Measurements from ENCODE around the gene AKT1S1.
A peak's percentile ranks its signal among the peaks of the same experiment; 100 is the strongest.

Gene AKT1S1

DNA sequence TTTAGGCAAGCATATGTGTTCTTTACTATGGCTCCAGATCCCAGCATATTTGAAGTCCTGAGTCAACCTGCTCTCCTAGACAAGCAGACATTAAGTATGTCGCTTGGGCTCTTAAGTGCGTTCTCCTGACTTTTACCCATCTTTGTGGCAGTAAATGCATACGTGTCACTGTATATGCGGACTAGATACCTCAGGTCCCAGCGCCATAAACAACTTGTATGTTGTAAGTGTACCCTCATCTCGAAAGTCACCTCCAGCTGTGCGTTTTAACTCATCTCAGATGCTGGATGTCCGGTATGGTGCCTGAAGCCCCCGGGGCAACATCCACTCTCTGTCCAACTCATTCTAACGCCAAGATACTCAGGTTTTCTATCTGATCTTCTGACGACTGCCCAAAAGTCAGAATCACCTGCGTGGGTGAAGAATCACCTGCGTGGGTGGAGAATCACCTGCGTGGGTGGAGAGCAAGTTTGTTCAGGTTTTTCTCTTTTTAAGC, 24.5 kb downstream of the AKT1S1 start:
- no peak for DNase-seq

DNA sequence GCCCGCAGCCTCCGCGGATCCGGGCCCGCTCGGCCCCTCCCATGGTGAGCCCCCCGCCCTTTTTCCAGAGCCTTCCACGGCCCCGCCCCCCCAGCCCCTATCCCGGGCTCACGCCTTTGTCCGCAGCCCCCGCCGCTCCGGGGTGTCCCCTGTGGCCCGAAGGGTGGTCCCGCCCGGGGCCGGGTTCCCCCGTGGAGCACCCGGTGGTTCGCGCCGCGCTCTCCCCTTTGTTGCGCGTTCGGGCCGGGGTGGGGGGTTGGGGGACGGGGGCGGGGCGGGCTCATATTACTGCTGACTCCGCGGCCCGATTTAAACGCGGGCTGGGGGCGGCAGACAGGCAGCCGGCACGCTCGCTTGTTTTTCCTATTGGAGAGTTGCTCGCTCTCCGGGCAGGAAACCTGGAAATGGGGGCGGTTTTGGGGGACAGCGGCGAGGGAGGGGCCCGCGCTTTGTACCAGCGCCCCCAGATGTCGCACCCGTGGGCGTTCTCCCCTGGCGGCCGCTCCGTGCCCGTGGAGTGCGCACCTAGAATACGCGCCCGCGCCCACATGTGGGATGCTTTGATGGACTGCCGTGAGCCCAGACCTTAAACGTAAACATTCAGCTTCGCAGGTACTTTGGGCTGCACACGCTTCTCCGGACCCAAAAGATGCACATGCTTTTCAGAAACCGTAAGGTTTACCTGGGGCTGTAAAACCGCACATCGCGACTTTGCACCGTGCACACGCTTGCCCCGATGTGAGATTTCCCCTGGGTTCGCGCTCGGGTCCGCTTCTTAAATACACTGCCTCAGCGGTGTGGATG, 25.5 kb downstream of the AKT1S1 start:
- peak; percentile 28 for DNase-seq

DNA sequence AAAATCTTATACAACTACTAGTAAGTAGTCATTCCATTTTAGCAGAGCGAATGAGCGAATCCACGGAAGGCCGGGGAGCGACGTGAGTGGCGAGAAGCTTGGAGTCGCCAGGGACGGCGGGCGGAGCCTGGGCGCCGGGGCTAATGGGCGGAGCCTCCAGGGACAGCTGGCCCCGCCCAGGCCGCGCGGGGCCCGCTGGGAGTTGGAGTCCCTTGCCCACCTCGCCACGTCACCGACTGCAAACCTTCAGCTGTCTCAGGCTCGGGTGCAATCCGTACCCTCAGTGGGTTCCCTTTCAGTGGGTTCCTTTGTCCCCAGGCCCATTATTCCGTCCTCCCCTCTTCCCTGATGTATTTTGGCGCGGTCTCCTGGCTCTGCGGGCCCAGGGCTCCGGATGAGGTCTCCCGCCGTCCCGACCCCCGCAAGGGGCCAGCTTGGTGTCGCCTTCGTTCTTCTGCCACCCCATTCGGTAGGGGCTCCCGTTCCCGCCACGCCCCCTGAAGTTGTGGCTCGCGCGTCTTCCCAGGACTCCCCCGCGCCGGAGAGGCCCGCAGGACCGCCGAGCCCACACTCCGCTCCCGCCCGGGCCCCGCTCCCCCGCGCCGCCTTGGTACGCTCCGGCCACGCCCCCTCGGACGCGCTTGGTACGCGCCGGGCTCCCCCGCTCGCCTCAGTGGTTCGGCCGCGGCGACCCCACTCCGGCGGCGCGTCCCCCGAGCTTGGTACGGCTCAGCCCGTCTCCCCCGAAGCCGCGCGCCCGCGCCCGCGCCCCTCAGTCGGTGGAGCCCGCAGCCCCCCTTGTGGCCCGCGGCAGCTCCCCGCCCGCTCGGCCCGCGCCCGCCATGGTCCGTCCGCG, 26.4 kb downstream of the AKT1S1 start, which contains the start of gene PTOV1:
PTOV1 (plus strand) TSS at position 673 of the 856 bp plus-strand sequence.
- peak; percentile 79 for DNase-seq

DNA sequence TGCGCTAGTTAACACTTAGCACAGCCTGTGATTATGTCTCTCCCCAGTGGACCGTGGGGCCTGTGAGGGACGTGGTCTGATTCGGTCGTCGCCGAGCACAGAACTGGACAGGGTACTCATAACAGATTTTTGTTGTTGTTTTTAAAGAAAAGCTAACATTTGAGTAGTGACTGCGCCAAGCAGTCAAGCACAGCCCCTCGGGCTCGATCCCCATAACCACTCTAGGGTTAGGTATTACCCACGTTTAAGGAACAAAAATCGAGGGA, 27.0 kb downstream of the AKT1S1 start:
- no peak for DNase-seq

DNA sequence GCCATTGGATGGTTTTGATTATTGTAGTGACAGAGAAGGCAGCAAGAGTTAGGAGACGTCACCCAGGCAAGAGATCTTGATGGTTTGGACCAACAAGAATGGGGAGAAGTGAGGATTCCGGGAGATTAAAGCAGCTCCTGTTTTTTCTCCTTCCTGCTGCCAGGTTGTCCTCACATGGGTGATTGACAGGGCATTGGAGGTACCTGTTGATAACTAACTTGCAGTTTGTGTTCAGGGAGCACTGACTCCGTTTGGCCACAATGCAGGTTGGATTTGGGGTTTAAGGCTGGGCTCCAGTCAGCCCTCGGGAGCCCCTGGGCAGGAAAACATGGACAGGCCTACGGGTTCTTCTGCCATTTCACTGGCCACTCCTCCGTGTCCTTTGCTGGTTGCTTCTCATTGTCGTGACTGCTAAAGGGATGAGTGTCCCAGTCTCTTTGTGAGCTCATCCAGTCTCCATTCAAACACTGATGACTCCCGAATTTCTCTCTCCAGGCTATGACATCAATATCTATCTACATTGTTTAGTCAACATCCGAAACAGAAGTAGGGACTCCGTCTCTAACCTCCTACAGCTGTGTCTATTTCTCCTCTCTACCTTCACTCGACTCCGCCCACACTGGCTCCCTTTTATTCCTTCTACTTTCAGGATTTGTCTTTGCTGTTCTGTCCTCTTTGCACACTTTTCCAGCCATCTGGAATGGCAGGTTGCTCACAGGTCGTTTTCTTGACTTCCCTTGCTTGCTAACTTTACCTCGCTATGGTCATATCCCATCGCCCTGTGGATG, 27.5 kb downstream of the AKT1S1 start:
- no peak for DNase-seq

DNA sequence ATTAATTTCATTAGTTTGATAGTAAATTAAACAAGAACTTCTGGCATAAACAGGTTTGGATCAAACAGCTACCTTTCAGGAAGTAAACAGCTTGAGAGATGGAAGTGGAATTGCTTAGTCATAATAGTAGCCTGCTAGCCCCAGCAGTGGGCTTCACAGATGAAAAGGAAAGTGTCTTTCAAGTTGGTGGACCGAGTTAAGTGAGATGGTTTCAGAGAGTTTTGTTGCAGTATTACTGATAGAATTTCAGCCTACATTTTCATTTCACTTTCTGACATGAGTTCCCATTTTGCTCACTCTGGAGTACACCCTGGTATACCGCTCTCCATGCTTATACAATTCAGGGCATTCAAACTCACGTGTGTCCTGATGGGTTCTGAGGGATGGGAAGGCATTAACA, 28.2 kb downstream of the AKT1S1 start:
- DNase-seq = no peak

DNA sequence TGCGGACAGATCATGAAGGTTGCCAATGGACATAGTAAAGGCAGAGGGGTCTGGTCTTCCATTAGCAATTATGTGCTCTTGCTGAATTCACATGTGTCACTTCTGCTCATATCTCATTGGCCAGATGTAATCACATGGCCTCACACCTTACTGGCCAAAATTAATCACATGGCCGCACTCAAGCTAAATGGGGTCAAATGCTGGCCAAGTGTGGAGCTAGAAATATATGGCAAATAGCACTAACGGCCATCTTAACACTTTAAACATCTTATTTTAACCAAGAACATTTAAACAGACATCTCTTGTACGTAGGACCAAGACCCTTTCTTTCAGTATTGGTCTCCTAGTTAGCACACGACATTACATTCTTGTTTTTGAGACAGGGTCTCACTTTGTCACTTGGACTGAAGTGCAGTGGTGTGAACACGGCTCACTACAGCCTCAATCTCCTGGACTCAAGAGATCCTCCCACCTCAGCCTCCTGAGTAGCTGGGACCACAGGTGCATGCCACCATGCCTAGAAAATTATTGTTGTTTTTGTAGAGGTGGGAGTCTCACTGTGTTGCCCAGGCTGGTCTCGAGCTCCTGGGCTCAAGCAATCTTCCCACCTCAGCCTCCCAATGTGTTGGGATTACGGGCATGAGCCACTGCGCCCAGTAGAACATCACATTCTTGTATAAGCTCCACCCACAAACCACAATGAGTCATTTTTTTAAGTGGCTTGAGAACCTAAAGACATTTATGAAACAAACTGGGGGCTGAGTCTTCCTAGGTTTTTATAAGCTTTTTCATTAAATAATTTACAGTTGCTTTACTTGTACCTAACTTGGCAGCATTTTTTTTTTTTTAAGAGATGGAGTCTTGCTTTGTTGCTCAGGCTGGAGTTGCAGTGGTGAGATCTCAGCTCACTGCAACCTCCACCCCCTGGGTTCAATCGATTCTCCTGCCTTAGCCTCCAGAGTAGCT, 29.1 kb downstream of the AKT1S1 start:
- no peak for DNase-seq

DNA sequence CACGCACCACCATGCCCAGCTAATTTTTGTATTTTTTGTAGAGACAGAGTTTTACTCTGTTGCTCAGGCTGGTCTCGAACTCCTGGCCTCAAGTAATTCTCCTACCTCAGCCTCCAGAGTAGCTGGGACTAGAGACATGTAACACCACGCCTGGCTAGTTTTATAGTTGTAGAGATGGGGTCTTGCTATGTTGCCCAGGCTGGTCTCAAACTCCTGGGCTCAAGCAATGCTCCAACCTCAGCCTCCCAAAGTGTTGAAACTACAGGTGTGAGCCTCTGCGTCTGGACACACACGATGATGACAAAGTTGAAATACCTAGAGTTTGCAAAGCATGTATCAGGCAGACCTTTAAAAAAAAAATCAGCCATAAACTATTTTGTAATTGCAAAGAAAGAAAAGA, 30.7 kb downstream of the AKT1S1 start:
- no peak for DNase-seq

DNA sequence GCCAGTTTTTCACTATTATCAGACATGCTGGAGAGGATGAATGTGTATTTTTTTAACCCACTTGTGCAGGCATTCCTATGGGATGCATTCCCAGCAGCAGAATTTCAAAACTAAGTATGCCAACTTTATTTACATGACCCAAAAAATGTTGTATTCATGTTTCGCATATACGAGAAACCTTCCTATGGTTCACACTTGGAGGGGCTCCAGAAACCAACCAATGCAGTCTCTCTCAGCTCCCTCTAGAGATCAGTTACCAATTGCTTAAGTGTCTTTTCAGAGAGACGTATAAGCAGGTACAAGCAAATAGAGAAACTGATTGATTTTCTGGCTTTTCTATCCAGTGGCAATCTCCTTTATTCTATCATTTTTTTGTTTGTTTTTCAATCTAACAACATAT, 31.7 kb downstream of the AKT1S1 start:
- DNase-seq = no peak

DNA sequence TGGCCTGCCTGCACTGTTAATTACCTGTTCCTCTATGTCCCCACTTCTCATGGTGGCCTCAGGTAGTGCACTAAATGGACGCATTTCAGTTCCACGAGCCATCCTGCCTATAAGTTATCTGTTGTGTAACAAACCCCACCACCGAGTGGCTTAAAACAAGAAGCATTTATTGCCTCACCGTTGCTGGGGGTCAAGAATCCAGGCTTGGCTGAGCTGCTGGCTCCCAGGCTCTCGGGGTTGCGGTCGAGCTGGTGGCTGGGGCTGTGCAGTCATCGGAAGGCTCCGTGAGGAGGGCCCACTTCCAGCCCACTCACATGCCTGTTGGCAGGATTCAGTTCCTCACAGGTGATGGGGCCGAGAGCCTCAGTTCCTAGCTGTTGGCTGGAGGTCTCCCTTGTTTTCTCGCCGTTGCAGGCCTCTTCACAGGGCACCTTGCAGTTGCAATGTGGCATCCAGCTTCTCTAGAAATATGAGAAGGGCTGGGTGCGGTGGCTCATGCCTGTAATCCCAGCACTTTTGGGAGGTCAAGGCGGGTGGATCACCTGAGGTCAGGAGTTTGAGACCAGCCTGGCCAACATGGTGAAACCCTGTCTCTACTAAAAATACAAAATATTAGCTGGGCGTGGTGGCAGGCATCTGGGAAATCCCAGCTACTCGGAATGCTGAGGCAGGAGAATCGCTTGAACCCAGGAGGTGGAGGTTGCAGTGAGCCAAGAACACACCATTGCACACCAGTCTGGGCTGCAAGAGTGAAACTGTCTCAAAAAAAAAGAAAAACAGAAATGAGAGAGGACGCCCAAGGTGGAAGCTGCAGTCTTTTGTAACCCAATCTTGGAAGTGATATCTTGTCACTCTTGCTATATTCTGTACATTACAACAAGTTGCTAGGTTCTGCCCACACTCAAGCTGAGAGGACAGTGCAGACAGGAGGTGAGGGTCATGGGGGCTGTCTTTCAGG, 32.7 kb downstream of the AKT1S1 start:
- no peak for DNase-seq

DNA sequence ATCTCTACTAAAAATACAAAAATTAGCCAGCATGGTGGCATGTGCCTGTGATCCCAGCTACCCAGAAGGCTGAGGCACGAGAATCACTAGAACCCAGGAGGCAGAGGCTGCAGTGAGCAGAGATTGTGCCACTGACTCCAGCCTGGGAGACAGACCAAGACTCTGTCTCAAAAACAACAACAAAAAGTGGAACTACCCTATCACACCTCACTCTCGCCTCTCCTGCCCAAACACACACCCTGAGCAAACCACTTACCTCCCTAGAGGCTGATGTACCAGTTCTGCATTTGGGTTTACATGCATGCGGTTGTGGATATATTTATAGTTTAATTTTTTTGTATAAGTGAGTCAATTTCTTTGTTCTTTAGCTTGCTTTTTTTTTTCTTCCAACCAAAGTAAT, 33.9 kb downstream of the AKT1S1 start:
- no peak for DNase-seq

DNA sequence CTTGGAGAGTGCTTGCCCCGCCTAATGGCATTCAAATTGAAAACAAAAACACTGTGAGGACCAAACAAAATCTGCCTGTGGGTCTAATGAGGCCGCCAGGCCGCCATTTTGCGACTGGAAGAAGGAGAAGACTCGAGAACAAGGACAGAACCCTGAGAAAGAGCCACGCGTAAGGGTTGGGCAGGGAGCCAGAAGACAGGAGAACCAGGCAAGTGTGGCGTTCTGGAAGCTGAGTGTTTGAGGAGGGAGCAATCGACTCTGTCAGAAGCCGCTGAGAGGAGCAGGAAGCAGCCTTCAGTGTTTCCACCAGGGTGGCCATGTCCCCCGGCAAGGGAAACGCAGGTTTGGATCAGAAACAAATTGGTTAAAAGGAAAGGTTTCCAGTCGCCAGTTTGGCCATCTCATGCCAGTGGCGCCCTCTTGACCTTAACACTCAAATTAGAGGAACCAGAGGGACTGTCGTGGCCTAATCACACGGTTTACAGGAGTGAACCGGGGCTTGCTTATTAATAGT, 36.4 kb downstream of the AKT1S1 start:
- DNase-seq = no peak

DNA sequence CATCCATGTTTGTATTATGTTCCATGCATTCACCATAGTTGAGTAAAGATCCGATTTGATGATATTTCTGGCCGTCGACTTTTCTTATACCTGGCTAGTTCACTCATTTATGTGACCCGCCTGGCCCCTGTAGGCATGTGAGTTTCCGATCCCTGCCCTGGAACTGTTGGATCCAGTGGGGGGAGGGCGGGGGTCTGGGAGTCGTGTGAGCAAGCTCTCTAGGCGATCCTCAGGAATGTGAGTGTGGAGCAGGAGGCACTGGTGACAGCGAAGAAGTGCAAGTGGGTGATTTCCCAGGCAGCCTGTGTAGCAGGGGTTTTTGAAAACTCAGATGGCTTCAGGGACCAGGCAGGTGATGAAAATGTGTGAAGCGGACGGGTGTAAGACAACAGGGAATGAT, 36.8 kb downstream of the AKT1S1 start:
- DNase-seq = no peak

DNA sequence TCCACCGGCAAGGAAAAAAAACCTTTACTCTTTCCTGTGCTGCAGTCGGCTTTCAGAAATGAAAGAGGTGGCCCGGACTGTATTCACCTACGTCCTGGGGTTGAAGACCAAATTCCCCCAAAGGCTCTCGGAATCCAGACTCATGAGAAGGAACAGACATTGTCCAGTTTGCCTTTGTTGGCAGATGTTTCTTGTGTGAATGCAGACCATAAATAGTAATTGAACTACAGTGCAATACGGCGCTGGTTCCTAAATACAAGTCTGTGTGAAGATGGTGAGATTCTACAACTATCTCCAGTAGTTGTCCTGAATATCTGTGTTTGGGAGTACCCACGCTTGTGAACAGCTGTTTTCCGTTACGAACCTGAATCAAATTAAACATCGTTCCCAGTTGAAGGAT, 37.4 kb downstream of the AKT1S1 start:
- DNase-seq = no peak

DNA sequence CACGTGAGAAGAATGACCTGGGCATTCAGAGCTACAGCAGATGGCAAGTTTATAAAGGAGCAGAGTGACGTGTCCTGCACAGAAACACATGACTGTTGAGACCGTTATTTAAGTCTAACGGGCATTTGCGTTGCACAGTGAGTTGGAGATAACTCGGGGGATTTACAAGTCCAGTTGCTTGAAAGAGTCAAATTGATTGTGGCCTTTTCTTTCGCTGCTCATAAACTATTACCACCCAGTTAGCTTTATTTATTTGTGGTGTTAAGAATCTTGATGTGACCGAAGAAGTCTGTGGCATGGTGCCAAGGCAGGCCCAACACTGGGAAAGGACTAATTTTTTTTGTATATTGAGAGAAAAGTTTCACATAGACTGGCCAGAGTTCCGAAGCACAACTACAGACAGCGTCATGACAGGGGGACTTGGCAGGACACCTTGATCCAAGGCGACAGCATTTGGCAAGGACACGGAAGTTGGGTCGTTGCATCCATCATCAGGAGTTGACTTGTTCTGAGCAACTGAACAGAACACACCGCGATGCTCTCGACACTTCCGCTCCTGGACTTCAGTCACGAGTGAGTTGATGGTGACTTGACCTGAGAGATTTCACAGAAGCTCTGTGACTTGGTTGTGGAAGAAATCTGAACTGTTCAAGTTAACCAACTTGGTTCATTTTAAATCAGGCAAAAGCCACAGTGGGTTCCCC, 38.1 kb downstream of the AKT1S1 start:
- no peak for DNase-seq

DNA sequence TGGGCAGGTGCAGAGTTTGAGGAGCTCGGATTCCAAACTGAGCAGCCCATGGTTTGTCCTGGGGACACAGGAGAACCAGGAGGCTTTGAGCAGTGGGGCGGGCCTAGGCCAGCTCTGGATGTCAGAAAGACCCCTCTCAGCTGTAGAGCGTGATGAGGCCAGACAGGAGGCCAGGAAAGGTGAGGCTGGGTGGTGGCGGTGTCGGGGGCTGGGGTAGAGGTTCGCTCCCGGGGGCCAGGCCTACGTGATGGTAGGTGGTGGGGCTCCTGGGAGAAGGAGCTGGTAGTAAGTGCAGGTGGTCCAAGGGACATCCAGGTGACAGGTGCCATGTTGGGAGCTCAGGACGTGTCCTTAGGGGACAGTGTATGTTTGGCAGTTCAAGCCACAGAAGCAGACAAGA, 39.7 kb downstream of the AKT1S1 start:
- no peak for DNase-seq

DNA sequence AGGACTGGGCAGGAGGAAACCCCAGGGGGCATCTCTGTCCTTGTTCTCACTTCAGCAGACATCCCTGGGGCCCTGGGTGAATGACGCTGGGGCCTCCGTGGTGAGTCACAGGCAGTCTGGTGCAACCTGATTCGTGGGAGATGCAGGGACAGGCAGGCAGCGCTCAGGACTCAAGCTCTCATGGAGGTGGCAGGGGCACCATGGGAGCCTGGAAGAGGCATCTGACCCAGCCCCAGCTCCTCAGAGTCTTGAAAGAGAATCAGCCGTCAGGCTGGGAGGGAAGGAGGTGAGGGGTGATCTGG, 40.2 kb downstream of the AKT1S1 start:
- no peak for DNase-seq

DNA sequence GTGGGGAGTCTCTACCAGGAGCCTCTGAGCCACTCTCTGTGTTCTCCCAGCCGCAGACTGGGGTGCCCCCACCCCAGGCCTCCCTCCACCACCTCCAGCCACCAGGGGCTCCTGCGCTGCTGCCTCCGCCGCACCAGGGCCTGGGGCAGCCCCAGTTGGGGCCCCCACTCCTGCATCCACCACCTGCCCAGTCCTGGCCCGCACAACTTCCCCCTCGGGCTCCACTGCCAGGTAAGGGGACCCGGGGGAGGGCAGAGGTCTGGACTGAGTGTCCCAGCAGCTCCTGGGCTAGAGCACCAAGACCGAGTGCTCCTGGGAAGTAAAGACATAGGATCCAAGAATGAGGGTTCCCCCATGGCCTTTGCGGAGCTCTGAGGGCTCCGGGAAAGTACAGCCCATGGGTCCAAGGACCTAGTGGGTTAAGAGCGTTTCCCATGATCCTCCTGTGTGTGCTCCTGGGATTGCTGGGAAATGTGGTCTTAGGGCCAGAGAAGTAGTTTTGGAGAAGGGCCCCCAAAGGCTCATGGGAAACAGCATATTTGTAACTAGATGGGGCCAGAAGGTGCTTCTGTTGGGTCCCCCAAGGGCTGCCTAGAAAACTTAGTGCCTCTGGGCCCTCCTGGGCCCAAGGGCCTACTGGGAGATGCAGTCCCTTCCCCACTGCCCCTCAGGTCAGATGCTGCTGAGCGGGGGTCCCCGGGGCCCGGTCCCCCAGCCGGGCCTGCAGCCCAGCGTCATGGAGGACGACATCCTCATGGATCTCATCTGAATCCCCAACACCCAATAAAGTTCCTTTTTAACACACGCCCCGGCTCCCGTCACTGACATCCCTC, 40.8 kb downstream of the AKT1S1 start:
- DNase-seq = no peak

DNA sequence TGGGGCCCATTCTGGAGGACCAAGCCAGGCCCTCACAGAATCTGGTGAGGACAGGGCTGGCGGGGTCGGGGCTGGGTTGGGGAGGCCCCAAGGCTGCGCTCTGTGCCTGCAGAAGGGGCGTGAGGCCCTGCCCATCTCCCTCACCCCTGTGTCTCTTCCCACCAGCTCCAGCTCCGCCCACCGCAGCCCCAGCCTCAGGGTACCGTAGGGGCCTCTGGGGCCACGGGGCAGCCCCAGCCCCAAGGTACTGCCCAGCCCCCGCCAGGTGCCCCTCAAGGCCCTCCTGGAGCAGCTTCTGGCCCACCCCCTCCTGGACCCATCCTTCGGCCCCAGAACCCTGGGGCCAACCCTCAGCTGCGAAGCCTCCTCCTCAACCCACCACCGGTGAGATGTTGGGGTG, 41.6 kb downstream of the AKT1S1 start:
- no peak for DNase-seq
